Naive B cell (primary cell): ENCODE results near the gene ZNF274. TPM values are rescaled to one million over a fixed set of nuclear protein-coding genes. Genes with fewer than 3 reads are reported as not detected.
"Not testable (repeated sequence)": the region's sequence is repeated elsewhere in the genome, so short reads cannot be mapped to it uniquely, and the experiment has no call there.

ENCODE experiments used
- ATAC-seq, 2 donors: fragments of 150-1000 bp; cut with Tn5 transposase; 2 replicates each; pipeline ENCODE4 v1.10.0; 2021; ENCODE audit warnings: low read depth in 2 of 2, mild to moderate bottlenecking in 2 of 2, moderate library complexity in 2 of 2
- DNase-seq: peaks from one replicate; pipeline ENCODE4 v3.0.0; 2022
- H3K27ac Mint-ChIP-seq, 6 donors: one replicate each; pipeline ENCODE4 v1.8.0; 2020 to 2022; ENCODE audit warnings: mild to moderate bottlenecking in 6 of 6, mixed read lengths in 6 of 6, moderate library complexity in 5 of 6, inconsistent platforms in 2 of 6
- H3K27me3 Mint-ChIP-seq, 3 donors: one replicate each; pipeline ENCODE4 v1.8.0; 2021 to 2022; ENCODE audit warnings: mixed read lengths in 3 of 3, mild to moderate bottlenecking in 1 of 3
- H3K36me3 Mint-ChIP-seq, 2 donors: one replicate each; pipeline ENCODE4 v1.8.0; 2020 to 2022; ENCODE audit warnings: mixed read lengths in 2 of 2, inconsistent platforms in 1 of 2, mild to moderate bottlenecking in 1 of 2
- H3K4me1 Mint-ChIP-seq, 3 donors: one replicate each; pipeline ENCODE4 v1.8.0; 2020 to 2022; ENCODE audit warnings: mixed read lengths in 3 of 3, inconsistent platforms in 1 of 3, mild to moderate bottlenecking in 1 of 3, moderate library complexity in 1 of 3
- H3K4me3 Mint-ChIP-seq, 8 donors: one replicate each; pipeline ENCODE4 v1.8.0; 2020 to 2022; ENCODE audit warnings: mild to moderate bottlenecking in 8 of 8, mixed read lengths in 8 of 8, moderate library complexity in 8 of 8, inconsistent platforms in 2 of 8
- H3K9me3 Mint-ChIP-seq, 7 donors: one replicate each; pipeline ENCODE4 v1.8.0; 2020 to 2022; ENCODE audit warnings: mixed read lengths in 7 of 7, mild to moderate bottlenecking in 5 of 7, inconsistent platforms in 2 of 7, moderate library complexity in 1 of 7
- polyA plus RNA-seq, 6 donors: library from polyadenylated mRNA; unstranded; fragments of 300-500 nt; fragmentation: Illumina TruSeq; gene quantifications; one replicate each; pipeline ENCODE4 v1.2.3, GENCODE V29; 2021; ENCODE audit warnings: low read depth in 6 of 6

Gene ZNF274
- polyA plus RNA-seq, 6 donors from 2014 or later, result 45.1 to 65.9 (median 55.5) TPM

DNA sequence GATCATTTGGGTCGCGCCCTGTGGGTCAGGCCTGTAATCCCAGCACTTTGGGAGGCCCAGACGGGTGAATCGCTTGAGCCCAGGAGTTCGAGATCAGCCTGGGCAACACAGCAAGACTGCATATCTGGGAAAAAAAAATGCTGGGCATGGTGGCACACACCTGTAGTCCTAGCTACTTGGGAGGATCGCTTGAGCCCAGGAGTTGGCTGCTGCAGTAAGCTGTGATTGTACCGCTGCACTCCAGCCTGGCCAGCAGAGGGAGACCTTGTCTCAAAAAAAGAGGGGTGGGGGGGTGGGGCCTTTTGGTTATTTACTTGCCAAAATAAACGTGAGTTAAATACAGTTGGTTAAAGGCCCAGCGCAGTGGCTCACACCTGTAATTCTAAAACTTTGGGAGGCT, 36.0 kb downstream of the ZNF274 start:
- Mint-ChIP-seq H3K27me3 (no peaks in the 10 kb centered on the region), H3K27ac (peak overlapping the region in 1 of 6 donors; percentile 67), H3K36me3 (peaks cover 6 to 14% of the 10 kb centered on the region in 2 donors), H3K9me3 (peaks cover 4 to 75% (median 50%) of the 10 kb centered on the region in 7 donors), H3K4me1 (no peaks in the 10 kb centered on the region), H3K4me3 (no peak overlapping the region)
- no peak for DNase-seq
- ATAC-seq, result peak; percentile 46 to 58

DNA sequence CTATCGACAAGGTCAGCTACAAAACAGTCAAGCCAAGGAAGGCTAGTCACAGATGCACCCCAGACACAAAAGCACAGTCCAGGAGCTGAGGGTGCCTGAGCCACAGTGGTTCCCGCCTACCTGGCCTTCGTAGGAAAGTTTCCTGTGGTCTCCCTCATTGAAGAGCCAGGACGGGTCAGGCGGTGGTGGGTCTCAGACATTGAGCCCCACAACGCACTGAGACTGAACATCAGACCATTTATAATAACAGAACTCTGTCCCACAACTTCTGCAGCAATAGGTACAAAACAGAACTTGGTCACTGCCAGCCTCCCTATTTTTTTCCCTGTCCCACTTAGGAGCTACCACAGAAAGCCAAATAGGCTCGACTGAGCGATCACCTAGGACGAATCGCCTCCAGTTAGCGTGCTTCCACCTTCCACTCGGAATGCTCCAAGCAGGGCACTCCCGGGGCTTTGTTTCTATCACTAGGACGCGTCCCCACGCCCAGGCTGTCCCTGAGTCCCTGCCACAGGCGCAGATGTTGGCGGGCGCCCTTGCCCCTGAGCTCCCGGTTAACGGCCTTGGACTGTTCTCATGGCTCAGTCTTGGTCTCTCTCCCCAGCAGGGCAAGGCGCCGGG, 45.2 kb downstream of the ZNF274 start:
- Mint-ChIP-seq H3K27me3 (no peaks in the 10 kb centered on the region), H3K4me1 (peaks cover 15 to 35% (median 34%) of the 10 kb centered on the region in 3 donors), H3K36me3 (peaks cover 29 to 41% of the 10 kb centered on the region in 2 donors), H3K9me3 (peaks cover 6 to 22% (median 11%) of the 10 kb centered on the region in 7 donors), H3K27ac (peak overlapping the region in 5 of 6 donors; percentile 67 to 92 (median 81)), H3K4me3 (peak overlapping the region; percentile 90 to 98 (median 97))
- DNase-seq, result no peak
- ATAC-seq, result no peak

DNA sequence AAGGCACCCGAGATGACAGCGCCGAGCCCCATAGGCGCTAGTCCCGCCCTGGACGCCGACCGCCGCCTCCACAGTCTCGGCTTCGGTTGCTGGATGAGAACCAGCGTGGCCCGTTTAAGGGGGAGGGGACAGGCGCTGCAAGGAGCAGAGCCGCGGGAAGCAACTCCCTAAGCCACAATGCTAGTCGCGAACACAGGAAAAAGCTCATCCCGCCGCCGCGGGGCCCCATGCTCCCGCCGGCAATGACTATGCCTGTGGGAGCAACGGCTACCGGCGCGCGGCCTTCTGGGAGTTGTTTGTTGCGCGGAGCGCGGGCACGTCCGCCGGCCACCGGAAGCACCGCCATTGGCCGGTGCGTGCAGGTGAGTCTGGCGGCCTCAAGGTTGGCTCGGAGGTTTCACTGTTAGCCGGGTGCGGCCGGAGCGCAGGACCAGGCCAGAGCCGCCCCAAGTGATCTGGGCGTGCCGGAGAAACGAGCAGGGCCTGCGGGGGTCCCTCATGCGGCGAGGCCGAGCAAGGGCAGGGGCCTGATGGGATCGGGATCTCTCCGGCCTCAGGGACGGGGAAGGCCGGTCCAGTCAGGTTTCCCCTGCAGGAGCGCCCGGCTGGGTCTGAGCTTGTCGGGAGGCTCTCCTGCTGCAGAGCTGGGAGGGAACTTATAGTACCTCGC, 45.9 kb downstream of the ZNF274 start, which contains the start of gene ZNF544:
Gene ZNF544 (plus strand): TSS at position 330 of the 670 bp plus-strand sequence. CDS start 15,110 bp downstream, outside the sequence.
- Mint-ChIP-seq H3K4me3 (peak within 1 kb of the TSS; percentile 90 to 98 (median 97)), H3K36me3 (peaks cover 35 to 47% of the 10 kb centered on the region in 2 donors), H3K9me3 (peaks cover 6 to 17% (median 10%) of the 10 kb centered on the region in 7 donors), H3K27ac (peak within 1 kb of the TSS in 5 of 6 donors; percentile 79 to 92 (median 81)), H3K27me3 (no peaks in the 10 kb centered on the region), H3K4me1 (peaks cover 15 to 40% (median 36%) of the 10 kb centered on the region in 3 donors)
- DNase-seq, result peak; percentile 50
- ATAC-seq, result peak; percentile 74 to 79

DNA sequence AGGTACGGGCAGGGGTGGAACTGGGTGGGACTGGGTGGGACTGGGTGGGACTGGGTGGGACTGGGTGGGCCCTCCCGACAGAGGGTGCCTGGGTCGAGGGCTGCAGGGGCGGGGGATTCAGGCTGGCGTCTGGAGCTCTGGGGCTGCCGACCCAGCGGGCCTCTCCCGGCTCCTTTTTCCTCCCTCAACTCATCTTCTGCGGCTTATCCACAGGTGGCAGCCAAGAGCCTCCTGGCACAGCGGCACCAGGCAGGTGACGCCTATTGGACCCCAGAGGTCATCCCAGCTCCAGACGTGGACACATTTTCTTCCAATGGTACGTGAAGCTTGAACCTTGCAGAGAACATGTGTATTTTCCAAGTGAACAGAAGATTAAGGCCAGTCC, 46.4 kb downstream of the ZNF274 start:
- Mint-ChIP-seq H3K36me3 (peaks cover 41 to 52% of the 10 kb centered on the region in 2 donors), H3K27me3 (no peaks in the 10 kb centered on the region), H3K9me3 (peaks cover 6 to 15% (median 7%) of the 10 kb centered on the region in 7 donors), H3K27ac (peak overlapping the region in 4 of 6 donors; percentile 12 to 81 (median 43)), H3K4me3 (peak overlapping the region; percentile 90 to 98 (median 97)), H3K4me1 (peaks cover 21 to 44% (median 42%) of the 10 kb centered on the region in 3 donors)
- ATAC-seq (no peak), DNase-seq (no peak)

DNA sequence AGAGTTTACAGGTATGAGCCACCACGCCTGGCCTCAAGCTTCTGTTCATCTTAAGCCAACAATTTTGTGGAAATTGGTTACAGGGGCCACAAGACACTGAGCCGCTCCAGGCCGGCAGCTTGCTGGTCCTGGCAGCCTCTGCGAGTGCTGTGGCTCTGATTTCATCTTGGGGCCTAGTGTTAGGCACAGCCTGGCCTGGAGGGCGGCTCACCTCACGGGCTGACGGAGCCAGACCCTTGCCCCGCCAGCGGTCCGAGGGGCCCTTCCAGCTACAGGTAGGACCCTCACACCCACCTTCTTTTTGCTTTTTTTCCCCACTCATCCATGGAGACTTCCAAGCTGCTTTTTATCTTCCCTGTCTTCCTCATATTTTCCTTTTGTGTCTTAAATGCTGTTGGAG, 54.5 kb downstream of the ZNF274 start:
- Mint-ChIP-seq H3K27me3 (no peaks in the 10 kb centered on the region), H3K27ac (no peak overlapping the region), H3K36me3 (peaks cover 46 to 57% of the 10 kb centered on the region in 2 donors), H3K4me1 (peaks cover 9 to 18% (median 12%) of the 10 kb centered on the region in 3 donors), H3K4me3 (no peak overlapping the region), H3K9me3 (peaks cover 5 to 30% (median 9%) of the 10 kb centered on the region in 7 donors)
- DNase-seq (no peak), ATAC-seq (no peak)

DNA sequence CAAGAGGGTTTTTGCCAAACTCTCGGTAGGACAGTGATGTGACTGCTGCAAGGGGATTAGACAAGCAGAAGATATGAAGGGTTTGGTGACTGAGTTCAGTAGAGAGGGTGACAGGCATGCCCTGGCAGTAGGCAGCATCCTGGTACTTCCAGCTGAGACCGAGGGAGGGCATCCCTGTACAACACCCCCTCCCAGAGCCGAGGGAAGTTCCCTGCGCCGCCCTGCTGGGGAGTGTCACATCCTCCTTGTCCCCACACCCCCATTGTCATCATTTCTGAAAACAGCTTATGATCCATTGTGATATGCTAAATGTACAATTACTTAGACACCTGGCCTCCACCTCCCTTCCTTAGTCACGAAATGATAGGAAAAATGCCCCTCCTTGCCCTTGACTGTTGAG, 60.5 kb downstream of the ZNF274 start:
- Mint-ChIP-seq H3K4me1 (peaks cover 0 to 5% (median 4%) of the 10 kb centered on the region in 3 donors), H3K4me3 (no peak overlapping the region), H3K27ac (peak overlapping the region in 1 of 6 donors; percentile 26), H3K9me3 (peaks cover 9 to 74% (median 33%) of the 10 kb centered on the region in 7 donors), H3K36me3 (peaks cover 47 to 64% of the 10 kb centered on the region in 2 donors), H3K27me3 (no peaks in the 10 kb centered on the region)
- DNase-seq, result no peak
- ATAC-seq, result no peak

DNA sequence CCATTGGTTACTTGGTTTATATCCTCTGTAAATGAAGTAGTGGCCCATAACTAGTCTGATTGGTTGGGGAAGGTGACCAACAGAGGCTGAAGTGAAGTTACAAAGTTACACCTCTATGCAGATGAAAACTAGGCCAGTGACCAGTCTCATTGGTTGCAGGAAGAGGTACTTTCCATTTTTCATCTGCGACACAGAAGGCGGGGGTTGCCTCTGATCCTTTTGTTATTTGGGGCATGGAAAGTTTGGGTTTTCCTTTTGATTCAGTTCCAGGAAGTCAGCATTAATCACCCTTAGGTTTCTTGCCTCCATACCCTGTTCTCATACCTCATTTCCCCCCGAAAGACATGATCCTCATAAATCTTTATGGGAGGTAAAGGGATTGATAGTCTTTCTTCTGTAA, 66.0 kb downstream of the ZNF274 start:
- Mint-ChIP-seq H3K4me3 (no peak overlapping the region), H3K27ac (no peak overlapping the region), H3K36me3 (peaks cover 64 to 71% of the 10 kb centered on the region in 2 donors), H3K9me3 (peaks cover 6 to 96% (median 66%) of the 10 kb centered on the region in 7 donors), H3K27me3 (no peaks in the 10 kb centered on the region), H3K4me1 (peaks cover 0 to 5% (median 0%) of the 10 kb centered on the region in 3 donors)
- DNase-seq (no peak), ATAC-seq (no peak)

DNA sequence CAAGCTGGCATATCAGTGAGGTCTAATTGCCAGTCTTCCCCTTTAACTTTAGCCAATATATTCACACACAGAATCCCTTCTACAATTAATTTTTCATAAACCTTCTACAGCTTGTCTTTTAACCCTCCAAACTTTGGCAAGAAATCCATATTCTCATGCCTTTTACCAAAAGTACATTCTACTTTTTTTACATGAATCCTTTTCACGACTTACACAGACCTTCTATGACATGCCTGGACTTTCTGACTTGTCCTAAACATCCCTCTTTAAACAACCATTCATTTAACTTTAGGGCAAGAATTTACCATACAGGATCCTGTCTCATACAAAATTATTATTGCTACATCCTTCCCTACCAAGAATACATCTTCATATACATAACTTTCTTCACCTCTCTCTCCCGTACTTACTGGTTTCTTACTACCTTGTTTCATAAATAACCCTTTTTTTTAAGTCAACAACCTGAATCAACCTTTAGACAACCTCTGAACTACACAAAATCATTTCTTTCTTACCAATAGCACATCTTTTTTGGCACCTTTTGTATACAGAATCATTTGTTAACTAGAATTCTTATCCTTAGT, 69.3 kb downstream of the ZNF274 start:
- peaks cover 6 to 95% (median 74%) of the 10 kb centered on the region in 7 donors for H3K9me3 Mint-ChIP-seq
- H3K27me3 Mint-ChIP-seq, result no peaks in the 10 kb centered on the region
- DNase-seq (no peak), ATAC-seq (no peak)
- H3K36me3 Mint-ChIP-seq, result peaks cover 67 to 69% of the 10 kb centered on the region in 2 donors
- peak overlapping the region in 1 of 8 donors; percentile 2 for H3K4me3 Mint-ChIP-seq
- no peak overlapping the region for H3K27ac Mint-ChIP-seq
- H3K4me1 Mint-ChIP-seq, result no peaks in the 10 kb centered on the region

DNA sequence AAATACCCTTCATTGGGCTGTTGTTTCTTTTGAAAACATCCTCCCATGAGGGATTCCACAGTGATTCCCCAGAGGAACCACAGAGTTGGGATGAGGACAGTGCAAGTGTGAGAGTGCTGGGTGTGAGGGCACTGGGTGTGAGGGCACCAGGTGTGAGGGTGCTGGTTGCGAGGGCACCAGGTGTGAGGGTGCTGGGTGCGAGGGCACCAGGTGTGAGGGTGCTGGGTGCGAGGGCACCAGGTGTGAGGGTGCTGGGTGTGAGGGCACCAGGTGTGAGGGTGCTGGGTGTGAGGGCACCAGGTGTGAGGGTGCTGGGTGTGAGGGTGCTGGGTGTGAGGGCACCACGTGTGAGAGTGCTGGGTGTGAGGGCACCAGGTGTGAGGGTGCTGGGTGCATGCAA, 75.4 kb downstream of the ZNF274 start:
- H3K4me1 Mint-ChIP-seq, ATAC-seq, DNase-seq, H3K27me3 Mint-ChIP-seq: not testable (repeated sequence)
- Mint-ChIP-seq H3K36me3 (peaks cover 58 to 63% of the 10 kb centered on the region in 2 donors), H3K27ac (peak overlapping the region in 1 of 6 donors; percentile 89), H3K4me3 (peak overlapping the region in 2 of 8 donors; percentile 24 to 70), H3K9me3 (peaks cover 9 to 96% (median 79%) of the 10 kb centered on the region in 7 donors)

DNA sequence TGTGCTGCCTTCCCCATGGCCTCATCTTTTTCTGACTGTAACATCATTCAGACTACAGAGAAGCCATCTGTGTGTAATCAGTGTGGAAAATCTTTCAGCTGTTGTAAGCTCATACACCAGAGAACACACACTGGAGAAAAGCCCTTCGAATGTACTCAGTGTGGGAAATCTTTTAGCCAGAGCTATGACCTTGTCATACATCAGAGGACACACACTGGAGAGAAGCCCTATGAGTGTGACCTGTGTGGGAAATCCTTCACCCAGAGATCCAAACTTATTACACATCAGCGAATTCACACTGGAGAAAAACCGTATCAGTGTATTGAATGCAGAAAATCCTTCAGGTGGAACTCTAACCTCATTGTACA, 78.7 kb downstream of the ZNF274 start:
- ATAC-seq (no peak), DNase-seq (no peak)
- Mint-ChIP-seq H3K27ac (no peak overlapping the region), H3K9me3 (peaks cover 9 to 97% (median 65%) of the 10 kb centered on the region in 7 donors), H3K4me1 (peaks cover 0 to 4% (median 0%) of the 10 kb centered on the region in 3 donors), H3K4me3 (no peak overlapping the region), H3K36me3 (peaks cover 34 to 45% of the 10 kb centered on the region in 2 donors), H3K27me3 (no peaks in the 10 kb centered on the region)

DNA sequence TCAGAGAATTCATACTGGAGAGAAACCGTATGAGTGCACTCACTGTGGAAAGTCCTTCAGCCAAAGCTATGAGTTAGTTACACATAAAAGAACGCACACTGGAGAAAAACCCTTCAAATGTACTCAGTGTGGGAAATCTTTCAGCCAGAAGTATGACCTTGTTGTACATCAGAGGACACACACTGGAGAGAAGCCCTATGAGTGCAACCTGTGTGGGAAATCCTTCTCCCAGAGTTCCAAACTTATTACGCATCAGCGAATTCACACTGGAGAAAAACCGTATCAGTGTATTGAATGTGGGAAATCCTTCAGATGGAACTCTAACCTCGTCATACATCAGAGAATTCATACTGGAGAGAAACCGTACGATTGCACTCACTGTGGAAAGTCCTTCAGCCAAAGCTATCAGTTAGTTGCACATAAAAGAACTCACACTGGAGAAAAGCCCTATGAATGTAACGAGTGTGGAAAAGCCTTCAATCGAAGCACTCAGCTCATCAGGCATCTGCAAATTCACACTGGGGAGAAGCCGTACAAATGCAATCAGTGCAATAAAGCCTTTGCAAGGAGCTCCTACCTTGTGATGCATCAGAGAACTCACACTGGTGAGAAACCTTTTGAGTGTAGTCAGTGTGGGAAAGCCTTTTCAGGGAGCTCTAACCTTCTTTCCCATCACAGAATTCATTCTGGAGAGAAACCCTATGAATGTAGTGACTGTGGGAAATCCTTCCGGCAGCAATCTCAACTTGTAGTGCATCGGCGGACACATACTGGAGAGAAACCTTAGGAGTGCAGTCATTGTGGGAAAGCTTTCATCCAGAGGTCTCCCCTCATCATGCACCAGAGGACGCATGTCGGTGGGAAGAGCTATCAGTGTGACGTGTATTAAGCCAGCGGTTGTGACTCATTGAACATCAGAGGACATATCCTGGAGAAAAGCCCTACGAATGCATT, 79.4 kb downstream of the ZNF274 start:
- peak overlapping the region in 2 of 6 donors; percentile 49 to 76 for H3K27ac Mint-ChIP-seq
- peaks cover 29 to 41% of the 10 kb centered on the region in 2 donors for H3K36me3 Mint-ChIP-seq
- peaks cover 8 to 97% (median 67%) of the 10 kb centered on the region in 7 donors for H3K9me3 Mint-ChIP-seq
- ATAC-seq (no peak), DNase-seq (no peak)
- H3K4me1 Mint-ChIP-seq, result peaks cover 0 to 4% (median 0%) of the 10 kb centered on the region in 3 donors
- H3K4me3 Mint-ChIP-seq, result no peak overlapping the region
- no peaks in the 10 kb centered on the region for H3K27me3 Mint-ChIP-seq

DNA sequence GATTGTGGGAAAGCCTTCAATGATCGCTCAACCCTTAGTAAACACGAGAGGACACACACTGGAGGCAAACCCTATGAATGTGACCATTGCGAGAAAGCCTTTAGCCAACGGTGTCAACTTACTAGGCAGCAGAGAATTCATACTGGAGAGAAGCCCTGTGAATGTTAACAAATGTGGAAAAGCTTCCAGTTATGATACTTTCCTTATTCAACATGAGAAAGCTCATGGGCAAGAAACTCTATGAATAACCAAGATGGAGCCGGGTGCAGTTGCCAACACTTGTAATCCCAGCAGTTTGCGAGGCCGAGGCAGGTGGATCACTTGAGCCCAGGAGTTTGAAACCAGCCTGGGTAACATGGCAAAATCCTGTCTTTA, 80.0 kb downstream of the ZNF274 start:
- peak overlapping the region in 2 of 6 donors; percentile 61 to 76 for H3K27ac Mint-ChIP-seq
- peaks cover 0 to under 1% (median 0%) of the 10 kb centered on the region in 3 donors for H3K4me1 Mint-ChIP-seq
- no peaks in the 10 kb centered on the region for H3K27me3 Mint-ChIP-seq
- peaks cover 2 to 97% (median 64%) of the 10 kb centered on the region in 7 donors for H3K9me3 Mint-ChIP-seq
- no peak for ATAC-seq
- DNase-seq, result no peak
- peak overlapping the region in 1 of 8 donors; percentile 20 for H3K4me3 Mint-ChIP-seq
- H3K36me3 Mint-ChIP-seq, result peaks cover 23 to 35% of the 10 kb centered on the region in 2 donors
